PC-3 (cell line): Measurements from ENCODE around the gene PDE11A. TPM values are rescaled to one million over a fixed set of nuclear protein-coding genes. Genes with fewer than 3 reads are reported as not detected.

ENCODE experiments used
- ATAC-seq: fragments of 200-7000 bp; cut with Tn5 transposase; 2 replicates; pipeline ENCODE4 v1.9.1; 2020; ENCODE audit warnings: mild to moderate bottlenecking, moderate library complexity
- BruUV-seq: library from RNA; stranded (reverse); fragments of 400-500 nt; replicated peaks from 2 replicates; lab custom pipeline; 2021; lab: Mats Ljungman, UMichigan
- CTCF ChIA-PET: fragments of 300-600 bp; sonication (Branson Sonifier 250); formaldehyde crosslinking; loops from one replicate; lab custom pipeline; 2022; ENCODE audit warnings: antibody characterized with exemption; lab: Charles Lee
- POLR2A ChIA-PET: fragments of 300-600 bp; sonication (Branson Sonifier 250); formaldehyde crosslinking; loops from one replicate; lab custom pipeline; 2022; ENCODE audit warnings: antibody characterized with exemption; ENCODE audit not compliant: unreplicated experiment; lab: Charles Lee
- DNase-seq: peaks from one replicate; pipeline ENCODE4 v3.0.0-alpha.2; 2015
- H2AFZ ChIP-seq: fragments of 300-600 bp; sonication (generic); 2 replicates; pipeline ENCODE4 v1.6.0; 2016; ENCODE audit warnings: antibody characterized with exemption, low read length
- H3F3A ChIP-seq: fragments of 300-600 bp; sonication (generic); one replicate; pipeline ENCODE4 v1.6.0; 2017; ENCODE audit warnings: antibody characterized with exemption, low read length, control low read depth, mild to moderate bottlenecking; ENCODE audit not compliant: unreplicated experiment
- H3K27ac ChIP-seq: fragments of 300-600 bp; sonication (generic); 2 replicates; pipeline ENCODE4 v1.5.1; 2016; ENCODE audit warnings: mild to moderate bottlenecking, low read length
- H3K27me3 ChIP-seq: fragments of 300-600 bp; sonication (generic); 2 replicates; pipeline ENCODE4 v1.6.1; 2016; ENCODE audit warnings: low read length, mixed read lengths
- H3K36me3 ChIP-seq: fragments of 300-600 bp; sonication (generic); 2 replicates; pipeline ENCODE4 v1.6.1; 2016; ENCODE audit warnings: low read depth, mixed run types, low read length, mixed read lengths
- H3K4me1 ChIP-seq: fragments of 300-600 bp; sonication (generic); 2 replicates; pipeline ENCODE4 v1.5.1; 2016; ENCODE audit warnings: low read length; ENCODE audit not compliant: insufficient read depth
- H3K4me2 ChIP-seq: fragments of 300-600 bp; sonication (generic); 2 replicates; pipeline ENCODE4 v1.6.0; 2016; ENCODE audit warnings: low read length
- H3K4me3 ChIP-seq: fragments of 300-600 bp; sonication (generic); 2 replicates; pipeline ENCODE4 v1.5.1; 2016; ENCODE audit warnings: mild to moderate bottlenecking, low read length, mixed read lengths
- H3K79me2 ChIP-seq: fragments of 300-600 bp; sonication (generic); 2 replicates; pipeline ENCODE4 v1.6.1; 2017; ENCODE audit warnings: low read length, mixed read lengths
- H3K9ac ChIP-seq: fragments of 300-600 bp; sonication (generic); 2 replicates; pipeline ENCODE4 v1.6.0; 2016; ENCODE audit warnings: mild to moderate bottlenecking, low read length
- H3K9me2 ChIP-seq: fragments of 300-600 bp; sonication (generic); replicated peaks from 2 replicates; pipeline ENCODE4 v1.6.1; 2016; ENCODE audit warnings: mixed run types, low read length, mixed read lengths
- H3K9me3 ChIP-seq: fragments of 300-600 bp; sonication (generic); 2 replicates; pipeline ENCODE4 v1.6.1; 2016; ENCODE audit warnings: low read length, mixed read lengths
- H4K20me1 ChIP-seq: fragments of 300-600 bp; sonication (generic); 2 replicates; pipeline ENCODE4 v1.6.1; 2016; ENCODE audit warnings: low read length, mixed read lengths
- EZH2 ChIP-seq: fragments of 300-600 bp; sonication (generic); IDR thresholded peaks from one replicate; pipeline ENCODE4 v1.6.1; 2017; ENCODE audit warnings: antibody characterized with exemption, mild to moderate bottlenecking, low read length; ENCODE audit not compliant: unreplicated experiment
- EZH2phosphoT487 ChIP-seq: fragments of 300-600 bp; sonication (generic); IDR thresholded peaks from 2 replicates; pipeline ENCODE4 v1.6.1; 2018; ENCODE audit warnings: mild to moderate bottlenecking, antibody characterized with exemption, low read length, borderline replicate concordance
- intact Hi-C: fragments of 100-400 bp; cut with micrococcal nuclease; formaldehyde crosslinking; loops from 2 replicates; pipeline ENCODE4 v1.9.0; 2023
- total RNA-seq: library from RNA; depleted of rRNA; stranded (reverse); fragments of >200 nt; gene quantifications from 2 replicates; pipeline ENCODE4 v1.2.3, GENCODE V29; 2014
- TF ChIP-seq, protein P1 (sequence below): fragments of 300-600 bp; sonication (generic); conservative IDR thresholded peaks from 2 replicates; pipeline ENCODE4 v1.5.1; 2017; ENCODE audit warnings: antibody characterized with exemption, low read depth, mild to moderate bottlenecking, low read length

The PDE11A gene
- total RNA-seq, 1 experiment from 2014 or later = 0.15 TPM

- Histone ChIP-seq H3K9ac (no peak overlapping the region), H3K27me3 (no peaks in the 10 kb centered on the region), H4K20me1 (no peaks in the 10 kb centered on the region), H3K9me2 (no peaks in the 10 kb centered on the region), H2AFZ (no peak overlapping the region), H3K4me1 (peaks cover 16% of the 10 kb centered on the region), H3K36me3 (no peaks in the 10 kb centered on the region), H3K27ac (no peak overlapping the region), H3F3A (no peaks in the 10 kb centered on the region), H3K4me3 (no peak overlapping the region), H3K4me2 (no peak overlapping the region), H3K79me2 (peaks cover 18% of the 10 kb centered on the region), H3K9me3 (no peaks in the 10 kb centered on the region)
- intact Hi-C loops = no loop called here
- ChIA-PET CTCF (interaction anchor here (0.7 kb wide), 1 partner anchor 303 kb away, joined by 3 read pairs; no protein-coding TSS in a partner anchor), POLR2A (no interaction called here)
- BruUV-seq = no TSS peak
- no peak for DNase-seq
- ATAC-seq = no peak
- TF ChIP-seq, protein P1, sequence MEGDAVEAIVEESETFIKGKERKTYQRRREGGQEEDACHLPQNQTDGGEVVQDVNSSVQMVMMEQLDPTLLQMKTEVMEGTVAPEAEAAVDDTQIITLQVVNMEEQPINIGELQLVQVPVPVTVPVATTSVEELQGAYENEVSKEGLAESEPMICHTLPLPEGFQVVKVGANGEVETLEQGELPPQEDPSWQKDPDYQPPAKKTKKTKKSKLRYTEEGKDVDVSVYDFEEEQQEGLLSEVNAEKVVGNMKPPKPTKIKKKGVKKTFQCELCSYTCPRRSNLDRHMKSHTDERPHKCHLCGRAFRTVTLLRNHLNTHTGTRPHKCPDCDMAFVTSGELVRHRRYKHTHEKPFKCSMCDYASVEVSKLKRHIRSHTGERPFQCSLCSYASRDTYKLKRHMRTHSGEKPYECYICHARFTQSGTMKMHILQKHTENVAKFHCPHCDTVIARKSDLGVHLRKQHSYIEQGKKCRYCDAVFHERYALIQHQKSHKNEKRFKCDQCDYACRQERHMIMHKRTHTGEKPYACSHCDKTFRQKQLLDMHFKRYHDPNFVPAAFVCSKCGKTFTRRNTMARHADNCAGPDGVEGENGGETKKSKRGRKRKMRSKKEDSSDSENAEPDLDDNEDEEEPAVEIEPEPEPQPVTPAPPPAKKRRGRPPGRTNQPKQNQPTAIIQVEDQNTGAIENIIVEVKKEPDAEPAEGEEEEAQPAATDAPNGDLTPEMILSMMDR = no peak
- TF ChIP-seq EZH2 (no peak), EZH2phosphoT487 (no peak)
Measured at GRCh38 chr2:178110681-178111080, 38.1 kb upstream of the PDE11A start.

- Histone ChIP-seq H2AFZ (no peak overlapping the region), H3K9ac (no peak overlapping the region), H3K79me2 (peaks cover 18% of the 10 kb centered on the region), H3K9me3 (no peaks in the 10 kb centered on the region), H3K27ac (no peak overlapping the region), H3K4me2 (no peak overlapping the region), H4K20me1 (no peaks in the 10 kb centered on the region), H3F3A (no peaks in the 10 kb centered on the region), H3K27me3 (no peaks in the 10 kb centered on the region), H3K4me1 (peaks cover 19% of the 10 kb centered on the region), H3K36me3 (no peaks in the 10 kb centered on the region), H3K9me2 (no peaks in the 10 kb centered on the region), H3K4me3 (no peak overlapping the region)
- ChIA-PET POLR2A (no interaction called here), CTCF (interaction anchor here (0.5 to 0.7 kb wide), 2 partner anchors 304 to 309 kb away, joined by 3 read pairs; no protein-coding TSS in a partner anchor)
- DNase-seq (peak; percentile 76), ATAC-seq (no peak)
- no TSS peak for BruUV-seq
- TF ChIP-seq EZH2 (no peak), EZH2phosphoT487 (no peak)
- TF ChIP-seq, protein P1 = peak; percentile 82
- intact Hi-C loops = loop anchor here (5.0 kb wide), 1 partner anchor 128 kb away; no protein-coding TSS in a partner anchor
Measured at GRCh38 chr2:178109813-178110212, 37.2 kb upstream of the PDE11A start.

DNA sequence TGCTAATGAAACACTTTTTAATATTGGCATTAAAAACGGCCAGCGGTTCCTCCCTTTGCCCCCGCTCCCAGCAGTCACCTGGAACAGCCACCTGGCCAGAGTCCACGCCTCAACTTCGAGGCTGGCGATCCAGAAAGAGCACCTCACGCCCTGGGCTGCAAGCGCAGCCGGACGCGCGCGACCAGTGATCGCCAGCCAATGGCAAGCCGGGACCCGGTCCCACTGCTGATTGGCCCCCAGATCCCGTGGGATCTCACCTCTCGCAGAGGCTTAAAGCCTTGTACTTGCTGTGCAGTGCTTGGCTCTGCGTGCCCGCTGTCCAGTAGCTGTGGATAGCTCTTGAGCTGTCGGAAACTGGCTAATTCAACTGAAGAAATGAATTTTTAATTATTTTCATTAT lies 35.6 kb upstream of the PDE11A start:
- Histone ChIP-seq H3K4me2 (no peak overlapping the region), H3K27ac (no peak overlapping the region), H3K9ac (no peak overlapping the region), H3K79me2 (peaks cover 6% of the 10 kb centered on the region), H3K36me3 (no peaks in the 10 kb centered on the region), H3K9me2 (no peaks in the 10 kb centered on the region), H3K9me3 (no peaks in the 10 kb centered on the region), H3K4me1 (peaks cover 12% of the 10 kb centered on the region), H2AFZ (no peak overlapping the region), H4K20me1 (no peaks in the 10 kb centered on the region), H3K4me3 (no peak overlapping the region), H3F3A (no peaks in the 10 kb centered on the region), H3K27me3 (no peaks in the 10 kb centered on the region)
- TF ChIP-seq, protein P1 = no peak
- TF ChIP-seq EZH2 (no peak), EZH2phosphoT487 (no peak)
- CTCF ChIA-PET = no interaction called here
- POLR2A ChIA-PET = no interaction called here
- BruUV-seq = no TSS peak
- intact Hi-C loops = loop anchor here (5.0 kb wide), 1 partner anchor 126 kb away; no protein-coding TSS in a partner anchor
- ATAC-seq (no peak), DNase-seq (no peak)
